GM20431 (cell line): ENCODE measurements around the gene SLX9.

ENCODE experiments used
- in situ Hi-C: fragments of 300-500 bp; cut with MseI, MboI; formaldehyde crosslinking; loops from one replicate; pipeline ENCODE4 v1.15.0; 2020; ENCODE audit warnings: low sequenced_read_pairs; ENCODE audit not compliant: unreplicated experiment

The SLX9 gene

GRCh38 chr21:44913425-44914175 lies 26.2 kb upstream of the SLX9 start:
- in situ Hi-C loops, result no loop called here

- in situ Hi-C loops, result no loop called here
These were observed 25.5 kb upstream of the SLX9 start for GRCh38 chr21:44914176-44914874.

DNA sequence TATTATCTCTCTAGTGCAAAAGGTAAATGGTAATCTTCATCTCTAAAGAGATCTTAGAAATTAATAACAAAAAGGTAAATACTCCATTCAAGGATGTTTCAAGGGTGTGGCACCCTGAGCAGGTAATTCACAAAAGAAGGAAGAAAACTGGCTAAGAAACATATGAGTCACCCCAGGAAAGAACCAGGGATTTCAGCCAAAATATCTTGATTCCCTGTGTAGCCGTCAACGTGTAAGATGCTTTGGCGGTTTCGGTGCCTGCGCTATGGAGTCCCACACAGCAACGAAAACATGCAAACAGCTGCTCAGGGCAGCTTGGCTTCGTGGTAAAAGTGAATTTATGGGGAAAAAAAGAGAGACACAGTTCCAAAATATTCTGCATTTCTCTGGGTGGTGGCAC lies 22.9 kb upstream of the SLX9 start:
- in situ Hi-C loops, result no loop called here

DNA sequence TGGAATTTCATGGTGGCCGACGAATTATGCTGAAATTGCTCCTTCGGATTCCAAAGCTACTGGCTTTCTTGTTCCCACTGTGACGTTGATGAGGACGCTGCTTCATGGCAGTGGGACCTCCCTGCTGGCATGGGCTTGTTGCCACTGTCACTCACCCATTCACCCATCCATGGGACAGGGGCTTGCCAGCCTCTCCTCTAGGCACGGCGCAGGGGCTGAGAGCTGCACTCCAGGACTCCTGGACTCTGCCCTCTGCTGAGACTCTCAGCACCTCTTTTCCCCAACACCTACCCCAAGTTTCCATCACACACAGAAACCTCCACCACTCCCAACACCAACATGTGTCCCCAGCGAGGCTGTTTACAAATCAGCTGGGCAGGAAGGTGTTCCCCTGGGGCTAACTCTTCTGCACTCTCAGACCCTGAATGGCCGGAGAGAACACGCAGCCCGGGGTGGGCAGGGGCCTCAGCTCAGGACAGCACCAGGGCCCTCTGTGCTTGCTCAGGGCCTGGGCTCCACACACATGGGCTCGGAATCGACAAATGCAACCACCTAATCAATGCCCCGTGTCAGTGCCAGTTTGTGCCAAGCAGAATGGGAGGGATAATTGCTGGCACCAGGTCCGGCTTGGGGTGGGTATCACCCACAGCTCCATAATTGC lies 22.3 kb upstream of the SLX9 start:
- in situ Hi-C loops, result no loop called here

DNA sequence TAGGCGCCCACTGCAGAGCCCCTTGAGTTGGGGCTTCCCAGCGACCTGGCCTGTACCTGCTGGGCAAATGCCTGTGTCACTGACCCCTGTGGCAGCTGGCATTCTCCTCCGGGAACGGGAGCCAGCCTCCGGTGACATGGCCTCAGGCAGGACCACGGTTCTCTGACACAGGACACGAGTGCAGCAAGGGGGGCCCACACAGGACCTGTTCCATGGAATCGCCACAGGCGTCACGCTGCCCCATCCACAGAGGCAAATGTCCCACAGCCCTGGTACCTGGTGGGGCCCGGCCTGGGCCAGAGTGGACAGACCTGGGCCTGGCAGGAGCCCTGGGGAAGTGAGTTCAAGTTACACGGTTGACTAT lies 21.7 kb upstream of the SLX9 start:
- in situ Hi-C loops, result no loop called here

GRCh38 chr21:44918581-44919033 lies 21.2 kb upstream of the SLX9 start:
- in situ Hi-C loops, result no loop called here

- in situ Hi-C loops, result no loop called here
These were observed 20.5 kb upstream of the SLX9 start for GRCh38 chr21:44919111-44919912.

DNA sequence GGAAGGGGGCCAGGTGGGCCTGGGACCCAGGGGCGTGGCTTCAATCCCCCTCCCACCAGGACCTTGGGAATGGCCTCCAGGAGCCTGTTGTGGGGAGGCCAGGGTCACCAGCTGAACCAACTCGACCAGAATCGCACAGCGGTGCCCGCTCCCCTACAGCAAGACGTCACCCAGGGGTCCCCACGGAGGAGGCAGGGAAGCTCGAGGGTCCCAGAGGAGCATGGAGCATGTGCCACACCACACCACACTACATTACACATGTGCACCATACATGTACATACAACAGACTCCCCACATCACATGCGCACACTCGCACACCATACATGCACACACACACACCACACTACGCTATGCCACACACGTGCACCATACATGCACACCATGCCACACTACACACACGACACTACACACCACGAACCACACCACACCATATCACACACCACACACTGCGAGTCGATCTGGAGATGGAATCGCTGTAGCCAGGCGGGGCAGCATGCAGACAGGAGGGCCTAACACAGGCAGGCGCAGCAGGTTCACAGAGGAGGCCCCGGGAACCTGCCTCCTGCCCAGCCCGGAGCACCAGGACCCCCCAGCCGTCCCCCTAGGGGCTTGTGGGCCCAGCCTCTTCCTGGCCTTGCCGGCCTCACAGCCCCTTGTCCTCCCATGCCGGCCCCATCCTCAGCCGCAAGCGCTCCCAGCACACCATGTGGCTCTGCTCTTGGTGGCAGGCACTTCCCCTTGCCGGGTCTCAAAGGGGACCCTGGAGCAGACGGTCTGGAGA lies 19.7 kb upstream of the SLX9 start:
- in situ Hi-C loops, result no loop called here

- in situ Hi-C loops, result no loop called here
These were observed 18.9 kb upstream of the SLX9 start, which contains the start of gene ITGB2 for GRCh38 chr21:44920694-44921604. ITGB2 (minus strand) TSS chr21:44920899; CDS start chr21:44910782, 10,117 bp downstream.

GRCh38 chr21:44921928-44922327 lies 17.9 kb upstream of the SLX9 start:
- in situ Hi-C loops, result no loop called here

- in situ Hi-C loops, result no loop called here
These were observed 16.2 kb upstream of the SLX9 start for GRCh38 chr21:44923480-44924084.

GRCh38 chr21:44924606-44925377 lies 15.0 kb upstream of the SLX9 start:
- in situ Hi-C loops, result no loop called here

DNA sequence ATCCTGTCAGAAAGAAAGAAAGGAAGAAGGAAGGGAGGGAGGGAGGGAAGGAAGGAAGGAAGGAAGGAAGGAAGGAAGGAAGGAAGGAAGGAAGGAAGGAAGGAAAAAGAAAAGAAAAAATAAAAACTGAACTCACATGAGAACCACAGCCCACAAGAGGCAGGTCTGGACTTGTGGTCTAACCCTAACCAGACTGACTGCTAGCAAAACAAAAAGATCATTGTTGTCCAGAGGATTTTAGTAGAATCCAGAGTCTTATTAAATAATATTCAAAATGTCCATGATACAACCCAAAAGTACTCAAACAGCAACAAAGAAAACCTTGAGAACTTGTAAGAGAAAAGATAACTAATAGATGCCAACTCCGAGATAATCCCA lies 14.5 kb upstream of the SLX9 start:
- in situ Hi-C loops, result no loop called here

GRCh38 chr21:44926331-44927101 lies 13.3 kb upstream of the SLX9 start:
- in situ Hi-C loops, result no loop called here

DNA sequence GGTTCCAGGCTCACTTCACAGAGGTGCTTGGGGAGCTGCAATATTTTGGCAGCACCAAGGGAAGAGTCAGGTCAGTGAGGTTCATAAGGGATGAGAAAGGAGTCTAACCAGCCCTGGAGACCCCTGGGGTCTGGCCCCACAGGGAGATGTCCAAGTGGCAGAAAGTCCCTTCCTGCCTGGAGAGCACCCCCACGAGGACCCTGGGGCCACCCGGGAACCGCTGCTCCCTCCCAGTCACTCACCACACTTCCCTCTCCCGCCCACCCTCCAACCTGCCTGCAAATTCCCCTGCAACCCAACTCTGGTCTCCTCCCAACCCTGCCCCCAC lies 12.6 kb upstream of the SLX9 start:
- in situ Hi-C loops, result no loop called here

DNA sequence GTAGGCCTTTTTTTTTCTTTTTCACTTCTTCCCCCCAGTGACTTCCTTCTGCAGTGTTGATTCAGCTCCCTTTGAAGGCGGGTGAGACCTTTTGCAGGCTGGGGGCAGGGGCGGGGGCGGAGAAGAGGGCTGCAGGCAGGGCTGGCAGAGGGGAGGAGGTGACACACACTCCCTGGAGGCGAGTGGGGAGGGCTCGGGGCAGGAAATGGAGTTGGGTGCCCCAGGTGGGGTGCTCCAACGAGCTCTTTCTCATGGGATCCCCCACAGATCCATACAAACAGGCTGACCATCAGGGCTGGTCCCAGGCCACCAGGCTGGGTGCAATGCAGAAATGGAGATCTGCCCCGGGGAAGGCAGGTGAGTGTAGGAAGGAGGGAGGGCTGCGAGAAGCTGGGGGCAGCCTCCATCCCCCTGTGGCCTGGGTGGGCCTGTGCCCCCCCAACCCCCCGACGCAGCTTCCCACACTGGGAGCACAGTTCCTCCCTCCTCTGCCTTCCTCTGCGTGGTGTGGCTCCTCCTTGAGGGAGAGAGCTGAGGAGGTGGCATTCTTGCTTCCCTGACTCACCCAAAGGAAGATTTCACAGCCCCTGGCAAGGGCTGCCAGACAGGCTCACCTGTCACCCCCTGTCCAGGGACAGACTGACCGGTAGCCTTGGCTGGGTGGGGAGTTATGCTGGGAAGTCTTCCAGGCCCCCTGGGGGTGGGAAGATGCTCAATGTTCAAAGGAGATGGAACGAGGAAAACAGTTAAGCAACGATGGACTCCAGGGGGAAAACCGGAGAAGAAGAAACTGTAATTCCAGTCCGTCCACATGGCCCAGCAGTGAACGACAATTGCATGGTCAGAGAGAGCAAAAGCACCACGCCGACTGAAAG lies 12.0 kb upstream of the SLX9 start:
- in situ Hi-C loops, result no loop called here
